ENCODE data around the gene CLEC4M.

- TF ChIP-seq CTCF (IDR thresholded peaks at IDR 0.05; ENCODE audit: low read depth, low read length, missing input control) (no peak), ATF3 (IDR thresholded peaks at IDR 0.05) (no peak), REST (IDR thresholded peaks at IDR 0.05) (no peak), MAX (IDR thresholded peaks at IDR 0.05) (no peak), YY1 (IDR thresholded peaks at IDR 0.05) (no peak), TAF1 (conservative IDR thresholded peaks at IDR 0.05) (no peak), EGR1 (IDR thresholded peaks at IDR 0.05; ENCODE audit: low read depth in 2 of 2) (no peak)
Measured at GRCh38 chr19:7733376-7733775, 29.7 kb upstream of the CLEC4M start.

All from liver (tissue), 3 donors.